ENCODE results near the gene TEX54.
"Not testable (repeated sequence)": the region's sequence is repeated elsewhere in the genome, so short reads cannot be mapped to it uniquely, and the experiment has no call there.

TEX54 gene

GRCh38 chr11:62830904-62831519, 1.6 kb downstream of the TEX54 start:
- DNase-seq = no peak

GRCh38 chr11:62828130-62828529, 4.5 kb downstream of the TEX54 start:
- not testable (repeated sequence) for DNase-seq

GRCh38 chr11:62823677-62824076, 9.0 kb downstream of the TEX54 start:
- no peak for DNase-seq

- no peak for DNase-seq
These were observed 15.5 kb downstream of the TEX54 start for GRCh38 chr11:62817129-62817528.

- DNase-seq = no peak
These were observed 16.1 kb downstream of the TEX54 start for GRCh38 chr11:62816557-62816956.

- no peak for DNase-seq
These were observed 21.0 kb downstream of the TEX54 start for GRCh38 chr11:62811659-62812058.

GRCh38 chr11:62810748-62811147, 21.9 kb downstream of the TEX54 start:
- no peak for DNase-seq

- no peak for DNase-seq
These were observed 26.0 kb downstream of the TEX54 start for GRCh38 chr11:62806611-62807121.

GRCh38 chr11:62805961-62806441, 26.6 kb downstream of the TEX54 start:
- no peak for DNase-seq

- DNase-seq = no peak
These were observed 27.4 kb downstream of the TEX54 start, which contains the start of gene NXF1 for GRCh38 chr11:62805076-62805892. TSS of gene NXF1 (minus strand) at chr11:62805440. CDS start at chr11:62805356, 84 bp downstream.

GRCh38 chr11:62804310-62805075, 28.1 kb downstream of the TEX54 start:
- no peak for DNase-seq

- no peak for DNase-seq
These were observed 31.6 kb downstream of the TEX54 start for GRCh38 chr11:62801071-62801470.

GRCh38 chr11:62799486-62799885, 33.2 kb downstream of the TEX54 start:
- DNase-seq = no peak

- no peak for DNase-seq
These were observed 36.4 kb downstream of the TEX54 start for GRCh38 chr11:62796281-62796680.

- no peak for DNase-seq
These were observed 38.4 kb downstream of the TEX54 start for GRCh38 chr11:62794201-62794775.

GRCh38 chr11:62792202-62792575, 40.5 kb downstream of the TEX54 start:
- no peak for DNase-seq

- no peak for DNase-seq
These were observed 41.0 kb downstream of the TEX54 start, which contains the start of gene TMEM223 for GRCh38 chr11:62791501-62792201. TSS of gene TMEM223 (minus strand) at chr11:62792006. CDS start at chr11:62791994, 12 bp downstream.

- DNase-seq = no peak
These were observed 43.1 kb downstream of the TEX54 start for GRCh38 chr11:62789576-62789975.

GRCh38 chr11:62788991-62789390, 43.6 kb downstream of the TEX54 start:
- no peak for DNase-seq

- DNase-seq = no peak
These were observed 45.5 kb downstream of the TEX54 start, which contains the start of gene TMEM179B for GRCh38 chr11:62787005-62787759. TSS of gene TMEM179B (plus strand) at chr11:62787402. CDS start at chr11:62787432, 30 bp downstream.

All from cortex of kidney (tissue), 1 donor.